ENCODE results near the gene LYSMD2. TPM values are rescaled to one million over a fixed set of nuclear protein-coding genes. Genes with fewer than 3 reads are reported as not detected.

Gene LYSMD2
- total and polyA plus RNA-seq, 3 experiments from 2014 or later: 25.1 to 70.5 (median 25.1) TPM

GRCh38 chr15:51759557-51760070, 22.2 kb upstream of the LYSMD2 start:
- no peak overlapping the region for H3K4me3 Mint-ChIP-seq
- POLR2A ChIA-PET: interaction anchor here (0.8 kb wide), 1 partner anchor 38 kb away, joined by 3 read pairs; no protein-coding TSS in a partner anchor
- no peak for DNase-seq
- CTCF ChIA-PET: interaction anchor here (2.2 kb wide), 1 partner anchor 17 kb away, joined by 9 read pairs; no protein-coding TSS in a partner anchor
- Histone ChIP-seq H3K27me3 (ENCODE audit: insufficient read depth, low read length, poor library complexity, severe bottlenecking) (no peaks in the 10 kb centered on the region), H3K36me3 (ENCODE audit: insufficient read depth, low read length) (no peaks in the 10 kb centered on the region), H3K27ac (ENCODE audit: low read depth, low read length) (no peak overlapping the region), H3K4me1 (ENCODE audit: insufficient read depth, low read length) (no peaks in the 10 kb centered on the region), H3K4me3 (ENCODE audit: low read length) (no peak overlapping the region), H3K9me3 (ENCODE audit: low read length) (no peaks in the 10 kb centered on the region)
- H3K27ac Mint-ChIP-seq: no peak overlapping the region
- peaks cover 0 to 8% (median 0%) of the 10 kb centered on the region in 3 donors for H3K36me3 Mint-ChIP-seq
- H3K4me1 Mint-ChIP-seq: peaks cover 11 to 15% (median 13%) of the 10 kb centered on the region in 3 donors
- H3K27me3 Mint-ChIP-seq: no peaks in the 10 kb centered on the region
- H3K9me3 Mint-ChIP-seq: no peaks in the 10 kb centered on the region

- DNase-seq: no peak
- peaks cover 0 to 8% (median 0%) of the 10 kb centered on the region in 3 donors for H3K36me3 Mint-ChIP-seq
- H3K4me1 Mint-ChIP-seq: peaks cover 21 to 24% (median 21%) of the 10 kb centered on the region in 3 donors
- H3K4me3 Mint-ChIP-seq: no peak overlapping the region
- no peaks in the 10 kb centered on the region for H3K36me3 ChIP-seq (ENCODE audit: insufficient read depth, low read length)
- no peak overlapping the region for H3K27ac ChIP-seq (ENCODE audit: low read depth, low read length)
- H3K4me3 ChIP-seq (ENCODE audit: low read length): no peak overlapping the region
- POLR2A ChIA-PET: no interaction called here
- no peaks in the 10 kb centered on the region for H3K27me3 ChIP-seq (ENCODE audit: insufficient read depth, low read length, poor library complexity, severe bottlenecking)
- H3K27me3 Mint-ChIP-seq: no peaks in the 10 kb centered on the region
- H3K9me3 Mint-ChIP-seq: no peaks in the 10 kb centered on the region
- CTCF ChIA-PET: interaction anchor here (1.1 to 2.2 kb wide), 4 partner anchors 10 to 21 kb away, joined by 3 to 9 read pairs (median 6); partner anchors contain the start of gene LYSMD2
- H3K9me3 ChIP-seq (ENCODE audit: low read length): no peaks in the 10 kb centered on the region
- no peaks in the 10 kb centered on the region for H3K4me1 ChIP-seq (ENCODE audit: insufficient read depth, low read length)
- H3K27ac Mint-ChIP-seq: no peak overlapping the region
Measured at GRCh38 chr15:51758645-51759044, 21.2 kb upstream of the LYSMD2 start.

- Histone ChIP-seq H3K27ac (ENCODE audit: low read depth, low read length) (no peak overlapping the region), H3K36me3 (ENCODE audit: insufficient read depth, low read length) (no peaks in the 10 kb centered on the region), H3K4me3 (ENCODE audit: low read length) (no peak overlapping the region), H3K4me1 (ENCODE audit: insufficient read depth, low read length) (peaks cover 5% of the 10 kb centered on the region), H3K9me3 (ENCODE audit: low read length) (no peaks in the 10 kb centered on the region), H3K27me3 (ENCODE audit: insufficient read depth, low read length, poor library complexity, severe bottlenecking) (no peaks in the 10 kb centered on the region)
- Mint-ChIP-seq H3K27ac (peak overlapping the region in 1 of 8 donors; percentile 29), H3K4me3 (no peak overlapping the region), H3K9me3 (no peaks in the 10 kb centered on the region), H3K4me1 (peaks cover 27 to 36% (median 33%) of the 10 kb centered on the region in 3 donors), H3K27me3 (no peaks in the 10 kb centered on the region), H3K36me3 (peaks cover 0 to 8% (median 0%) of the 10 kb centered on the region in 3 donors)
- no peak for DNase-seq
- ChIA-PET CTCF (interaction anchor here (0.7 to 2.2 kb wide), 5 partner anchors 10 to 1277 kb away, joined by 3 to 9 read pairs (median 4); partner anchors contain the start of gene LYSMD2), POLR2A (no interaction called here)
Measured at GRCh38 chr15:51757450-51757849, 20.0 kb upstream of the LYSMD2 start.

- Mint-ChIP-seq H3K27me3 (no peaks in the 10 kb centered on the region), H3K4me1 (peaks cover 32 to 41% (median 37%) of the 10 kb centered on the region in 3 donors), H3K27ac (no peak overlapping the region), H3K4me3 (no peak overlapping the region), H3K36me3 (peaks cover 0 to 8% (median 1%) of the 10 kb centered on the region in 3 donors), H3K9me3 (no peaks in the 10 kb centered on the region)
- ChIA-PET POLR2A (no interaction called here), CTCF (interaction anchor here (0.7 to 2.0 kb wide), 2 partner anchors 12 to 1276 kb away, joined by 3 to 7 read pairs; no protein-coding TSS in a partner anchor)
- H3K4me3 ChIP-seq (ENCODE audit: low read length): no peak overlapping the region
- H3K36me3 ChIP-seq (ENCODE audit: insufficient read depth, low read length): no peaks in the 10 kb centered on the region
- no peaks in the 10 kb centered on the region for H3K9me3 ChIP-seq (ENCODE audit: low read length)
- no peaks in the 10 kb centered on the region for H3K27me3 ChIP-seq (ENCODE audit: insufficient read depth, low read length, poor library complexity, severe bottlenecking)
- H3K4me1 ChIP-seq (ENCODE audit: insufficient read depth, low read length): peaks cover 11% of the 10 kb centered on the region
- H3K27ac ChIP-seq (ENCODE audit: low read depth, low read length): no peak overlapping the region
- DNase-seq: no peak
Measured at GRCh38 chr15:51756482-51756881, 19.0 kb upstream of the LYSMD2 start.

GRCh38 chr15:51755790-51756189, 18.3 kb upstream of the LYSMD2 start:
- CTCF ChIA-PET: no interaction called here
- Mint-ChIP-seq H3K4me1 (peaks cover 35 to 42% (median 42%) of the 10 kb centered on the region in 3 donors), H3K27ac (peak overlapping the region in 1 of 8 donors; percentile 26), H3K36me3 (peaks cover 0 to 8% (median 2%) of the 10 kb centered on the region in 3 donors), H3K9me3 (no peaks in the 10 kb centered on the region), H3K27me3 (peaks cover 0 to 2% of the 10 kb centered on the region in 2 donors), H3K4me3 (no peak overlapping the region)
- no peak overlapping the region for H3K4me3 ChIP-seq (ENCODE audit: low read length)
- H3K27me3 ChIP-seq (ENCODE audit: insufficient read depth, low read length, poor library complexity, severe bottlenecking): no peaks in the 10 kb centered on the region
- POLR2A ChIA-PET: no interaction called here
- no peak for DNase-seq
- H3K27ac ChIP-seq (ENCODE audit: low read depth, low read length): no peak overlapping the region
- H3K9me3 ChIP-seq (ENCODE audit: low read length): no peaks in the 10 kb centered on the region
- H3K4me1 ChIP-seq (ENCODE audit: insufficient read depth, low read length): peaks cover 11% of the 10 kb centered on the region
- H3K36me3 ChIP-seq (ENCODE audit: insufficient read depth, low read length): no peaks in the 10 kb centered on the region

GRCh38 chr15:51754267-51754666, 16.8 kb upstream of the LYSMD2 start:
- Histone ChIP-seq H3K27me3 (ENCODE audit: insufficient read depth, low read length, poor library complexity, severe bottlenecking) (no peaks in the 10 kb centered on the region), H3K4me1 (ENCODE audit: insufficient read depth, low read length) (peaks cover 11% of the 10 kb centered on the region), H3K27ac (ENCODE audit: low read depth, low read length) (no peak overlapping the region), H3K9me3 (ENCODE audit: low read length) (no peaks in the 10 kb centered on the region), H3K4me3 (ENCODE audit: low read length) (no peak overlapping the region), H3K36me3 (ENCODE audit: insufficient read depth, low read length) (no peaks in the 10 kb centered on the region)
- peak overlapping the region in 4 of 7 donors; percentile 0 to 89 (median 22) for H3K4me3 Mint-ChIP-seq
- no peak for DNase-seq
- CTCF ChIA-PET: interaction anchor here (1.0 to 1.7 kb wide), 2 partner anchors 11 to 22 kb away, joined by 3 to 5 read pairs; no protein-coding TSS in a partner anchor
- H3K27ac Mint-ChIP-seq: peak overlapping the region in 1 of 8 donors; percentile 7
- no peaks in the 10 kb centered on the region for H3K9me3 Mint-ChIP-seq
- peaks cover 40 to 49% (median 47%) of the 10 kb centered on the region in 3 donors for H3K4me1 Mint-ChIP-seq
- POLR2A ChIA-PET: no interaction called here
- peaks cover 0 to 8% (median 2%) of the 10 kb centered on the region in 3 donors for H3K36me3 Mint-ChIP-seq
- peaks cover 0 to 2% of the 10 kb centered on the region in 2 donors for H3K27me3 Mint-ChIP-seq

- H3K36me3 ChIP-seq (ENCODE audit: insufficient read depth, low read length): no peaks in the 10 kb centered on the region
- no peak overlapping the region for H3K27ac ChIP-seq (ENCODE audit: low read depth, low read length)
- peak overlapping the region in 1 of 8 donors; percentile 32 for H3K27ac Mint-ChIP-seq
- no peaks in the 10 kb centered on the region for H3K9me3 Mint-ChIP-seq
- H3K36me3 Mint-ChIP-seq: peaks cover 0 to 5% (median 2%) of the 10 kb centered on the region in 3 donors
- no peaks in the 10 kb centered on the region for H3K27me3 ChIP-seq (ENCODE audit: insufficient read depth, low read length, poor library complexity, severe bottlenecking)
- POLR2A ChIA-PET: interaction anchor here (2.9 kb wide), 1 partner anchor 16 kb away, joined by 21 read pairs; the partner anchor contains the start of gene LYSMD2
- no peak overlapping the region for H3K4me3 ChIP-seq (ENCODE audit: low read length)
- peaks cover 0 to 2% of the 10 kb centered on the region in 2 donors for H3K27me3 Mint-ChIP-seq
- peak overlapping the region; percentile 68 to 90 (median 87) for H3K4me3 Mint-ChIP-seq
- DNase-seq: no peak
- peaks cover 40 to 49% (median 47%) of the 10 kb centered on the region in 3 donors for H3K4me1 Mint-ChIP-seq
- CTCF ChIA-PET: no interaction called here
- peaks cover 11% of the 10 kb centered on the region for H3K4me1 ChIP-seq (ENCODE audit: insufficient read depth, low read length)
- H3K9me3 ChIP-seq (ENCODE audit: low read length): no peaks in the 10 kb centered on the region
Measured at GRCh38 chr15:51752888-51753287, 15.4 kb upstream of the LYSMD2 start.
